ENCODE data around the gene EDARADD.
"Not testable (repeated sequence)": the region's sequence is repeated elsewhere in the genome, so short reads cannot be mapped to it uniquely, and the experiment has no call there.

The EDARADD gene

DNA sequence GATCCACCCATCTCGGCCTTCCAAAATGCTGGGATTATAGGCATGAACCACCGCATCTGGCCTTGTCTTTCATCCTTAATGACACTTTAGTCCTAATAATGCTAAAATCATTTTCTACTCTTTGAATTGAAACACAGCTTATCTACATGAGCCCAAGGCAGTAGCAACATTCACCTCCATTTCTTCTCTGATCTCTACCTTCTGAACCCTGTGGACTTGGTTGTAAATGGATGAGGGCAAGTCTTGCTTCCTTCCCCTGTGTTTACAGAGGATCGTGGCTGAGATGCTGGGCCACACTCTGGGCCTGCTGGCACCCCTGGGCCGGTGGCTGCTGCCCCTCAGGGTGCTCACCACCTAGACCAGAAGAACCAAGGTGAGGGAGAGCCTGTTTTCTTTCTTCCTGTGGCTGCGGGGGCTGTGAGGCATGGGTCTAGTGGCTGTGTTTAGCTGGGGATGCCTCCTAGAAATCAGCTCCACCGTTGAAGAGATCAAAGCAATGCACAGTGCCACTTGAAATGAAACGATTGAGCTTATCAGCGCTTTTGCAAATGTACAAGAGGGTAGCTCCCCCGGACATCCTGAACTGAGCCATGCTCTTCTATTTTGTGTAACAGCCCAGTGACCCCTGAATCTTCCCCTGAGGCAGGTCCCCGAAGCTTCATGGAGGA is 97.5 kb downstream of the EDARADD start:
- no peak for DNase-seq

DNA sequence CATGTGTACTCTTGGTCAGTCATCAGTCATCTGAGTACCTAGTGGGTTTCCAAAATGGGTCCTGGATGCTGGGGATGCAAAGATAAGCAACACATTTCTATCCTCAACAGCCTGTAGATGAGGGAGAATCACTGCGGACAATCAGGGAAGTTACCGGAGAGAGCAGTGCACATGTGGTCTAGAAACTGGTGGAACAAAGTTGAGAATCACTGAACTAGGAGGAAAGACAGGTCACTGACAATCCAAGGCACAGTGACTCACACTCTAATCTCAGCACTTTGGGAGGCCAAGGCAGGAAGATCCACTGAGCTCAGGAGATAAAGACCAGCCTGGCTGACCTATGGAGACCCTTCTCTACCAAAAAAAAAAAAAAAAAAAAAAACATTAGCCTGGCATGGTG is 98.3 kb downstream of the EDARADD start:
- no peak for DNase-seq

DNA sequence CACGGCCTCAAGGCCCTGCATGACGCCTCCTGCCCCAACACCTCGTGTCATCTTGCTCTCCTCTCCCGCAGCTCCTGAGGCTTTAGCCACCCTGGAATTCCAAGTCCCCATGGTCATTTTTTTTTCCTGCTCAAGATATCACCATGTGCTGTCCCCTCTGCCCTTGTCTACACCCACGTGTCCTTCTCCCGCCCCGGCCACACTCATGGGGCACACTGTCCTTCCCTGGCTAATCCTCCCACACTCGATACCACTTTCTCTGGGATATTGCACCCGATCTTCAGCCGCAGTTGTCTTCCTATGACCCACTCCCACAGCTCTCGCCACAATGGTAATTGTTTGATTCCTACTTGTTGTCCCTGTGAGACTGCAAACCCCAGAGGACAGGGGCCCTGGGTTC is 100.0 kb downstream of the EDARADD start:
- DNase-seq = no peak

DNA sequence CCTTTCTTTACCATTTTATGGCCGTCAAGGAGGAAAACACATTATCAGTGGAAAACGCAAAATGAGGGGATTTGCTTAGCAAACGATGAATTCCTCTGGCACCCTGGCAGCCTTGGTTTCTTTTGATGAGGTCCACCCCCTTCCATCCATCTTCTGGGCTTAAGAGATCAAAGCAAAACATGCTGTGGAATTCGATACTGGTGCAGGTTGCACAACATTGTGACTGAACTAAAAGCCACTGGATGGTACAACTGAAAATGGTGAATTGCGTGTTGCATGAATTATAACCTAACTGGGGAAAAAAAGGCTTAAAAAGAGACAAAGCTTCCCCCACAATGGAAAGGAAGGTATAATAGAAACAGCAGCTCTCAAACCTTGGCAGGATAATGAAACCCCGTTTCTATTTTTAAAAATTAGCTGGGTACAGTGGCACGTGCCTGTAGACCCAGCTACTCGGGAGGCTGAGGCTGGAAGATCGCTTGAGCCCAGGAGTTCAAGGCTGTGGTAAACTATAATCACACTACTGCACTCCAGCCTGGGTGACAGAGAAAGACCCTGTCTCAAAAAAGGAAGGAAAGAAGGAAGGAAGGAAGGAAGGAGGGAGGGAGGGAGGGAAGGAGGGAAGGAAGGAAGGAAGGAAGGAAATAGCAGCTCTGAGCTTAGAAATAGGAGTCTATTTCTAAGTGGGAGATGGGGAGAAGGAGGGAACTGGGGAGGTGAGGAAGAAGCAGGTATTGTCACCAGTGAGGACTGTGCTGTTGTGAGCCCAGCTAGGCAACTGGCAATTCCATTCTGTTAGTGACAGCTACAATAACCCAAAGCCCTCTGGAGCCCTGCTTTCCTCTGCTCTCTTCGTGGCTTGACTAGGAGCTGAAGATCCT is 100.7 kb downstream of the EDARADD start:
- no peak for DNase-seq

DNA sequence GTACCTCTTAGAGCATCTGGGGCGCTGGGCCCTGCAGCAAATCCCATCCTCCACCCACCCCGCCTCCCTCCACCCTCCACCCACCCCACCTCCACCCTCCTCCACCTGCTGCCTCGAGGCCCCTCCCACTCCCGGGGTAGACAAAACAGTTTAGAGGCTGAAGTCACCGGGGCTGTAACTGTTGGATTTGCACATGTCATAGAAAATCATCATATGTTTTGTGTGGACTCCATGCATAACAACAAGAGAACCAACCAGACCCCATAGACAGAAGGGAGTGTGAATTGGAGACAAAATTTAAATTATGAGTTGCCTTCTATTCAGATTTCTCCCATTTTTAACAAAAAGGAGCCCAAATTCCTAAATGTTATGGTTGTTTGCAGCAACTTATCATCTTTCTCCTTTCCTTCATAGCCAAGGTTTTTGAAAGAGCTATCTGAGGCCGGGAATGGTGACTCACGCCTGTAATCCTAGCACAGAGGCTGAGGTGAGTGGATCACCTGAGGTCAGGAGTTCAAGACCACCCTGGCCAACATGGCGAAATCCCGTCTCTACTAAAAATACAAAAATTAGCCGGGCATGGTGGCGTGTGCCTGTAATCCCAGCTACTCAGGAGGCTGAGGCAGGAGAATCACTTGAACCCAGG is 101.5 kb downstream of the EDARADD start:
- no peak for DNase-seq

DNA sequence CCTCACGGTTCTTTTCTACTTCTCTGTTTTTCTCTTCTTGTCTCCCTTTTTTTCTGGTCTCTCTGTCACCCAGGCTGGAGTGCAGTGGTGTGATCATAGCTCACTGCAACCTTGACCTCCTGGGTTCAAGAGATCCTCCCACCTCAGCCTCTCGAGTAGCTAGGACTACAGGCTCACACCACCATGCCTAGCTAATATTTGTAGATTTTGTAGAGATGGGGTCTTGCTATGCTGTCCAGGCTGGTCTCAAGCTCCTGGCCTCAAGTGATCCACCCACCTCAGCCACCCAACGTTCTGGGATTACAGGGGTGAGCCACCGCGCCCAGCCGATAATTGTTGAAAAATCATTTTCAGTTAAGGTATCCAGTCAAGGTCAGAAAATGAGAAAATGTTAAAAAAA is 103.8 kb downstream of the EDARADD start:
- no peak for DNase-seq

DNA sequence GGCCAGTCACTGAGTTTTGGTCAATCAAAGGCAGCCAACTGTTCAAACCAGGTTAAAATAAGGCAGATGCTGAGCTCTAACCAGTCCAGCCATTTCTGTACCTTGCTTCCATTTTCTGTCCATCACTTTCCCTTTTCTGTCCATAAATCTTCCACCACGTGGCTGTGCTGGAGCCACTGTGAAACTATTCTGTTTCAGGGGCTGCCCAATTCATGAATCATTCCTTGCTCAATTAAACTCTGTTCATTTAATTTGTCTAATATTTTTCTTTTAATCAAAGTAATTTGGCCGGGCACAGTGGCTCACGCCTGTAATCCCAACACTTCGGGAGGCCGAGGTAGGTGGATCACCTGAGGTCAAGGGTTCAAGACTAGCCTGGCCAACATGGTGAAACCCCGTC is 107.0 kb downstream of the EDARADD start:
- no peak for DNase-seq

DNA sequence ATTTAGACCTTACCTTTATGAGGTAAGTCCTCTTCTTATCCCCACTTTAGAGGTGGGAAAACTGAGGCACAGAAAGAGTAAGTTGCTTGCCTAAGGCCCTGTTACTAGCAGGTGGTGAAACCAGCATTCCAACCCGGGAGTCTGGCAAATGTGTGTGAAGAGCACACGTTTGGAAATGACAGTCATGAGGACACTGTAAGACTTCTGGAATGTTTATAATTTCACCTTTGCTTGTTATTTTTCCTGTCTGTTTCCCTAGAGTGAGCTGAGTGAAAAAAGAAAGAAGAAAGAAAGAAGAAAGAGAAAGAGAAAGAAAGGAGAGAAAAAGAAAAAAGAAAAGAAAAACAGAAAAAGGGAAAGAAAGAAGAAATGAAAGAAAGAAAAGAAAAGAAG is 108.5 kb downstream of the EDARADD start:
- no peak for DNase-seq

DNA sequence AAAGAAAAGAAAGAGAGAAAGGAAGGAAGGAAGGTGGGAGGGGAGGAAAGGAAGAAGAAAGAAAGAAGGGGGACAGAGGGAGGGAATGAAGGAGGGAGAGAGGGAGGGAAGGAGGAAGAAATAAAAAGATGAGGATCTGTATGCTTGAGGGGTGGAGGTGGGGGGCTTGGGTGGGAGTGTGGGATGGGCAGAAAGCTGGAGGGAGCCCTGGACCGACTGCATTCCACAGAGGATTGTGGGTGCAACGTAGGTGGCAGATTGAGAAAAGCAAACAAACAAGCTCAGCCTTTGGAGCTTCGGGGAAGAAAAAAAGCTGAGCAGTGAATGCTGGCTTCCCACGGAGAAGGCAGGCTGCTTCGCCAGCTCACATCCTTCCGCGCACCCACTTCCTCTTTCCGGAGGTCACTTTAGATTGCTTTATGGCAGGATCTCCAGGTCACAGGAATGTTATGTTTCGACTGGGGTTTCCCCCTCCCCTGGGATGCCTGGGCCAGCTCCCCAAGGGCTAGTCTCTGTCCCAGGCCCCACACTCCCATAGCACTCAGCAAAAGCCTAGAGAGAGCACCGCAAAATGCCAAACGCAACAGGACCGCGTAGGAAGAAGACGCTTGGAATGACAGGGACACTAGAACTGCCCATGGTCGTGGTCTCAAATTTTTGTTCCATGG is 109.0 kb downstream of the EDARADD start:
- peak; percentile 15 for DNase-seq

DNA sequence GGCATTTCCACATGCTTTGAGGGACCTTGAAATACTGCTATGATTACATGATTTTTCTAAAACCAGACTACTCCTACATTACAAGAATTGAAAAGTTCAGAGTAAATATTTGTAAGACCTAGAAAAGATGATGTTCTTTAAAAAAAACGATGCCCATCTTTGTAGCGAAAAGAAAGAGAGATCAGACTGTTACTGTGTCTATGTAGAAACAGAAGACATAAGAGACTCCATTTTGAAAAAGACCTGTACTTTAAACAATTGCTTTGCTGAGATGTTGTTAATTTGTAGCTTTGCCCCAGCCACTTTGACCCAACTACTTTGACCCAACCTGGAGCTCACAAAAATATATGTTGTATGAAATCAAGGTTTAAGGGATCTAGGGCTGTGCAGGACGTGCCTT is 110.3 kb downstream of the EDARADD start:
- not testable (repeated sequence) for DNase-seq

DNA sequence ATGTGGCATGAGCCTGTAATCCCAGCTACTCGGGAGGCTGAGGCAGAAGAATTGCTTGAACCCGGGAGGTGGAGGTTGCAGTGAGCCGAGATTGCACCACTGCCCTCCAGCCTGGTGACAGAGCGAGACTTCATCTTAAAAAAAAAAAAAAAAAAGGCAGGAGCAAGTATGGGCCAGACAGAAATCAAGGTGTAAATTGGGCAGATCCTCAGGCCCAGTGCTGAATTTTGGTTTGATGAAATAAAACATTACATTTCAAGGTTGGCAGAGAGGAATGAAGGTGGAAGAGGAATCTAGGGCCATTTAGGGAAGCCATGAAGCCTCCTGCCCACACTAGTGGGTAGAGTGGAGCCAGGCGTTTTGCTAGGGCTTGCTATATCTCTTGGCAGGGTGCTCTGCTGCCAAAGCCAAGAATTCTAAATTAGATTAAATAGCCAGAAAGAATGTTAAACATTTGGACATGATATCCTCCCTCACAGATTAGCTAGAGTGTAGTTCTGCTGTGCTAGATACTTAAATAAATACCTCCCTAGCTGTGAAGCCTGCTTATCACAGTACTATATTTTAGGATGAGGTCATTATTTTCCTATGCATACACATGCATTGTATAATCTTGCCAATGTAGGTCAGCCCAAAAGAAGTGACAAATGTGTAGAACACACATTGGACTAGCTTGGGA is 113.1 kb downstream of the EDARADD start:
- no peak for DNase-seq

DNA sequence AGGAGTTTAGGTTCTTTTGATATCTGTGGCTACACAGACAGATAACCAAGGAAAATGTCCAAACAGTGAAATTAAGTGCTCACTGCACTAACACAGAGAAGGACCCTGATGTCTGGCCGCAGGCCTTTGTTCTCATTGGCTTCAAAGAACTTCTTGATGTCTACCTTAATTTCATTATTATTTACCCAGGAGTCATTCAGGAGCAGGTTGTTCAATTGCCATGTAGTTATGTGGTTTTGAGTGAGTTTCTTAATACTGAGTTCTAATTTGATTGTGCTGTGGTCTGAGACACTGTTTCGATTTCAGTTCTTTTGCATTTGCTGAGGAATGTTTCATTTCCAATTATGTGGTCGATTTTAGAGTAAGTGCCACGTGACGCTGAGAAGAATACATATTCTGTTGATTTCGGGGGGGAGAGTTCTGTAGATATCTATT is 114.5 kb downstream of the EDARADD start:
- DNase-seq = no peak

DNA sequence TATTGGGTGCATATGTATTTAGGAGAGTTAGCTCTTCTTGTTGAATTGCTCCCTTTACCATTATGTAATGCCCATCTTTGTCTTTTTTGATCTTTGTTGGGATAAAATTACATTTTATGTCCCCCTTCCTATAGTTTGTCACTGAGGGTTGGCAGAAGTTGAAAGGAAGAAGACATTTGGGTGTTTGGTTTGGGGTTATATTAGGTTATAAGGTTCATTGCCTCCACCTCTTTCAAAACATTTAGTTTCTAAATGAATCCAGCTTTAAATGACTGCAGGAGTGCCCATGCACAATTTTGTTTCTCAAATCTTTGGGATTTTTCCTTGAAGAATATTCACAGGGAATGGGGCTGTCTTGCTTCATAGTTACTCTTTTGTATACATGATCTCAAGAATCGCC is 115.1 kb downstream of the EDARADD start:
- DNase-seq = no peak

DNA sequence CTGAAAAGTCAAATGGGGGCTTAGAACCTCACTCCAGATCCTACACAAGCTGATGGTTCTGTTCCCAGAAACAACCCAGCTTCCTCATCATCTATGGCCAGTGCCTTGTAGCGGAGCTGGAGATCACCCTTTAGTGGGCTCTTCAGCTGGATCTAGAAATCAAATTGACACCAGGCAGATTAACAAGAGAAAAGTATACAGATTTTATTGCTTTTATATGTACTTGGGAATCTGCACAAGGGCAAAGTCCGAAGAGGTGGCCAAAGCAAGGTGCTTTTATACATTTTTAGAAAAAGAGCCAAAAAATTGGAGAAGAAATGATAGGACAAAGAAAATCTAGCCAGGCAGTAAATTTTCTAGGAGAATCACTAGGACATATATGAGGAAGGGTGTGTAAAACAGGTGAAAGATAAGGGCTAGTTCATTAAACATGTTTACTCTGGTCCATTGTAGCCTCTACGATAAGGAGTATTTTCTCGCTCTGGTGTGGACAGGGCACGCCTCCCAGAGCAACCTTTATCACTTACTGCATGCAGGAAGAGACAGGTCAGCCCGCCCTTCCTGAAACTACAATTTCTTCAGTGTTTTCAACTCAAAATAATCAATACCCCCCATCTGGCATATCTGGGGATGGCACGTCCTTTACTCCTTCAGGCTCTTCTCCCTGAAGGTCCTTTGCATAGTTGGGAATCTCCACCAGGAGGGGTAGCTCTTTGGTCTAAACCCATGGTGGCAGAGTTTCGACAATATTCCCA is 115.7 kb downstream of the EDARADD start:
- no peak for DNase-seq

DNA sequence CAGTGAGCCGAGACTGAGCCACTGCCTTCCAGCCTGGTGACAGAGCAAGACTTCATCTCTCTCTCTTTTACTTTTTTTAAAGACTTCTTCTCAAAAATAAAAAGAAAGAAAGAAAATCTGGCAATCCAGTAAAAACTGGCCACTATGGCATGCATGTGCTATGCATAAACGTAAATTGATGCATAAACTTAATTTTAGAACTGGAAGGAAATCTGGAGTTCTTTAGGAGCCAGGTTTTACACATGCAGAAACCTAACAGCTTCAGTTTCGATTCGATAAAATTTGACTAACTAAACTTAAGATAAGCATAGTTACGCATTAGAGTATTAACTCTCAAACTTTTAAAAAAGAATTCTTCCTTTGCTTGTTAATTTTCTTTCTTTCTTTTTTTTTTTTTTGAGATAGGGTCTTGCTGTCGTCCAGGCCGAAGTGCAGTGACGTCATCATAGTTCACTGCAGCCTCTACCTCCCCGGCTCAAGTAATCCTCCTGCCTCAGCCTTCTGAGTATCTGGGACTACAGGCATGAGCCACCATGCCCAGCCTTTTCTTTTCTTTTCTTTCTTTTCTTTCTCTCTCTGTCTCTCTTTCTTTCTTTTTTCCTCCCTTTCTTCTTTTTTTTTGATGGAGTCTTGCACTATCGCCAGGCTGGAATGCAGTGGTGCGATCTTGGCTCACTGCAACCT is 117.8 kb downstream of the EDARADD start:
- DNase-seq = no peak

DNA sequence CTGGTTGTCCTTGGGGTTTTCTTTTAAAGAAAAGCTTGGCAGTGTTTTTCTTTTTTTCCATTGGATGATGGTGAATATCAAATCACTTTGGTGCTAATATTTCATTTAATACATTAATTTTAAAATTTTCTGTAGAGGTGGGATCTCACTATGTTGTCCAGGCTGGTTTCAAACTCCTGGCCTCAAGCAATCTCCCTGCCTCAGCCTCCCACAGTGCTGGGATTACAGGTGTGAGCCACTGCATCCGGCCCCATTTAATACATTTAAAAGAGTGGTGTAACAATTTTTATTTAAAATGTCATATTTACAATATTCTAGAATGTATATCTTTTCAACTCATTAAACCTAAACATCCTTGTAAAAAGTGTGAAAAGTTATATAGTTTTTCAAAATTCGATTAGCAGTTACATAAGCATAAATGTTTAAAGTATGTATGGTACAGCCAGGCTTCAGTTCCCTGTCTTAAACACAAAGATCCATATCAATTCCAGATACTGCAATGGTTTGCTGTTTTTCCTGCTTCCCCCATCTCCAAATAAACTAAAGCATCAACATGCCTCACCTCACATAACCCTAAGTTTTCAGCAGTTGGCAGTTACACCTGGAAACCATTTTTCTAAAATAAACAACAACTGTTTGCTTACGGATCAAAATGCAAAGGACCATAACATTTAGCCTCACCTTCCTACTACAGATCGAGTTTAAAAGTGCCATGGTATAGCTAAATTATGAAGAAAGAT is 120.8 kb downstream of the EDARADD start:
- DNase-seq = no peak

DNA sequence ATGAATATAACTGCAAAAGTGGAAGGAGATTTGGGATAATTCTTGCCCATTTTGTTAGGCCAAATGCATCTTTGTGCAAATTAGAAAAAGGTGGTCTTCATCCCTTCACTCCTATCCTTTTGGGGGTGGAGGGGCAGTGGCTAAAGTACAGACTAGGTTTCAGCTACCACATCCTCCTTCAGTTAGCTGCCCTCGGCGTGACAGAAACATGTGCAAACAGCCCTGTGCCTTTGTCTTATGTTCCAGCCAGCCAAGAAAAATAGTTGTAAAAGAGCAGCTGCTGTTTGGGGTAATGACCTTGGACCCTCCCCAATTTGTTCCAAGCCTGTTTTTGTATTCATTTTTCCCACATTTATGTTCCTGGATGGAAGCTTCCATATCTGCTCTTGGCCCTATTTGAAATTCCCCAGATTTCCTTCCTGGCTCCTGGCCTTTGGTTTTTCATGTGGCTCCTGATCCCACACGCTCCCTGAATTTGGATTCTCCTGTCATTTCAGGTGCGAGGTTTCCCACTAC is 121.4 kb downstream of the EDARADD start:
- no peak for DNase-seq

DNA sequence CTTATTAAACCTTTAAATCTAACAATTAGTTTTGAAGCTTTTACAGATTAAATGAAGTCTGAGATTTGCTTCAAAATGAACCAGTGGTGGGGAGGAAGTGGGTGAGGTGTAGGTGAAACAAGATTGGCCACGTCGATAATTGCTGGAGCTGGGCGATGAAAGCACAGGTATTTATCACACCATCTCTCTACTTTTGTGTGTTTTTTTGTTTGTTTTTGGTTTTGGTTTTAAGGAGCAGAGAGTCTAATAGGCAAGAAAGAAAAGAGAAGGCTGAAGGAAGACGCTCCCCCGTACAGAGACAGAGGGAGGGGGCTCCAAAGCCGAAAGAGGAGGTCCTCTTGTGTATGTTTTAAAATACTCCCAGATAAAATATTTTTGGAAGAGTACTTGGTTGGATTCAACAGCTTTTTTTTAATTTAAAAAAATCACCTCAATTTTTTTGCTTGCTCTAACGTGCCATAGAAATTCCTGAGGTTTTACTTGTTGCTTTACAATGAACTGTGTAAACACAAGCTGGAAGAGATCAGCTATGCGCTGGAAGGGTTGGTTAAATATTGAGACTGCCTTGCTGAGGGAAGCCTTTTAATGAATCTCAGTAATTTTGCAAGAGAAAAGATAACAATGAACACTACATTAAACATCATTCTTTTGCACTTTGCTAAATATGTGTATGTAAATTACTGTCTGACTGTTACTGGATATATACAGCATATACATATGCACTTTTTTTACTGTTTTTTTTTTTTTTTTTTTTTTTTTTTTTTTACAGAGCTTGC is 123.0 kb downstream of the EDARADD start:
- DNase-seq = peak; percentile 68

DNA sequence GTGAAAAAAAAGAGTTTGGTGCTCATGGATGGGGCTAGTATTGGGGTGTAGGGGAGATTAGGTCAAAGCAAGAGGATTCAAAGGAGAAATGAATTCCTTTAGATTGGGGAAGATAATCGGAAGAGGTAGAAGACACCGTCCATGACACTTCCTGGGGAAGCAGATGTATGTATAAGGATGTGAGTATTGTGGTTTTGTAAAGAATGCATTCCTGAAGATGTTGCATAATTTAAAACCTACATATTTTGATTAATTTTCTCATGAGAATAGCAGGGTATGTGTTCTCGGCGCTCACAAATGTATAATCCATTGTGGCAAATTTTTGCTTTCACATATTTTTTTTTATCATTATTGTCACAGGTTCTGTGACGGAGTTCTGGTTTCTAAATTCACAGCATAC is 124.2 kb downstream of the EDARADD start:
- DNase-seq = no peak
